Dedifferentiated amniotic fluid mesenchymal stem cell (primary cell): Measurements from ENCODE around the gene FNDC3A.
A peak's percentile ranks its signal among the peaks of the same experiment; 100 is the strongest.

Experiments
- DNase-seq: peaks from one replicate; pipeline ENCODE4 v3.0.0-alpha.2; 2016; ENCODE audit errors: extremely low spot score

Gene FNDC3A

GRCh38 chr13:49082653-49083536 is 107.2 kb downstream of the FNDC3A start:
- DNase-seq: peak; percentile 50

- DNase-seq: no peak
Observed at GRCh38 chr13:49084961-49085360, 109.2 kb downstream of the FNDC3A start.

- DNase-seq: peak; percentile 40
Observed at GRCh38 chr13:49086722-49087121, 111.0 kb downstream of the FNDC3A start.

- no peak for DNase-seq
Observed at GRCh38 chr13:49093376-49093775, 117.7 kb downstream of the FNDC3A start.

- DNase-seq: no peak
Observed at GRCh38 chr13:49097374-49097773, 121.7 kb downstream of the FNDC3A start.

GRCh38 chr13:49098198-49098597 is 122.5 kb downstream of the FNDC3A start:
- peak; percentile 42 for DNase-seq

- no peak for DNase-seq
Observed at GRCh38 chr13:49098771-49099512, 123.2 kb downstream of the FNDC3A start.

GRCh38 chr13:49099513-49099877 is 123.8 kb downstream of the FNDC3A start:
- no peak for DNase-seq

- no peak for DNase-seq
Observed at GRCh38 chr13:49100637-49101570, 125.2 kb downstream of the FNDC3A start.

- DNase-seq: peak; percentile 2
Observed at GRCh38 chr13:49108196-49108595, 132.5 kb downstream of the FNDC3A start.

GRCh38 chr13:49110122-49110912 is 134.6 kb downstream of the FNDC3A start:
- DNase-seq: peak; percentile 80

GRCh38 chr13:49110913-49111170 is 135.1 kb downstream of the FNDC3A start:
- DNase-seq: no peak

- DNase-seq: no peak
Observed at GRCh38 chr13:49112782-49113525, 137.2 kb downstream of the FNDC3A start.

GRCh38 chr13:49113526-49114286 is 138.0 kb downstream of the FNDC3A start:
- DNase-seq: peak; percentile 18

- no peak for DNase-seq
Observed at GRCh38 chr13:49116873-49117272, 141.2 kb downstream of the FNDC3A start.

GRCh38 chr13:49118455-49118854 is 142.7 kb downstream of the FNDC3A start:
- peak; percentile 1 for DNase-seq

- DNase-seq: peak; percentile 63
Observed at GRCh38 chr13:49124693-49125304, 149.1 kb downstream of the FNDC3A start.

GRCh38 chr13:49125964-49126524 is 150.3 kb downstream of the FNDC3A start:
- no peak for DNase-seq

GRCh38 chr13:49132479-49133002 is 156.8 kb downstream of the FNDC3A start:
- peak; percentile 4 for DNase-seq
